Neural cell (in vitro differentiated cells): ENCODE measurements around the gene IL17B. TPM values are rescaled to one million over a fixed set of nuclear protein-coding genes. Genes with fewer than 3 reads are reported as not detected.

Source experiments
- H2AFZ ChIP-seq: fragments of 200-600, 300-800 bp; sonication (generic), shearing (Covaris generic); 2 replicates; pipeline ENCODE4 v1.6.0; 2014; ENCODE audit warnings: low read depth, mild to moderate bottlenecking, antibody characterized with exemption, low read length, moderate library complexity
- H3F3A ChIP-seq: fragments of 200-600 bp; shearing (Covaris generic); 2 replicates; pipeline ENCODE4 v1.6.1; 2016; ENCODE audit warnings: mild to moderate bottlenecking, moderate library complexity, mixed read lengths, antibody characterized with exemption, low read length; ENCODE audit not compliant: insufficient read depth, poor library complexity, severe bottlenecking
- H3K27ac ChIP-seq: fragments of 200-600, 300-800 bp; sonication (generic), shearing (Covaris generic); 2 replicates; pipeline ENCODE4 v1.5.1; 2014; ENCODE audit warnings: mild to moderate bottlenecking, low read length, moderate library complexity
- H3K27me3 ChIP-seq: fragments of 300-800, 200-600 bp; sonication (generic), shearing (Covaris generic); 2 replicates; pipeline ENCODE4 v1.6.0; 2014; ENCODE audit warnings: mild to moderate bottlenecking, low read depth, low read length, moderate library complexity; ENCODE audit not compliant: insufficient read depth
- H3K36me3 ChIP-seq: fragments of 300-800, 200-600 bp; sonication (generic), shearing (Covaris generic); 2 replicates; pipeline ENCODE4 v1.5.1; 2014; ENCODE audit warnings: mild to moderate bottlenecking, antibody characterized with exemption, low read length, moderate library complexity; ENCODE audit not compliant: insufficient read depth
- H3K4me2 ChIP-seq: fragments of 300-800, 200-600 bp; sonication (generic), shearing (Covaris generic); 2 replicates; pipeline ENCODE4 v1.6.0; 2014; ENCODE audit warnings: mild to moderate bottlenecking, low read length
- H3K4me3 ChIP-seq: fragments of 300-800, 200-600 bp; sonication (generic), shearing (Covaris generic); 2 replicates; pipeline ENCODE4 v1.5.1; 2014; ENCODE audit warnings: mild to moderate bottlenecking, low read length, moderate library complexity
- H3K79me2 ChIP-seq: fragments of 200-600 bp; shearing (Covaris generic); replicated peaks from 2 replicates; pipeline ENCODE4 v1.6.0; 2014; ENCODE audit warnings: mild to moderate bottlenecking, low read length, moderate library complexity; ENCODE audit not compliant: insufficient read depth
- H3K9ac ChIP-seq: fragments of 300-800, 200-600 bp; sonication (generic), shearing (Covaris generic); 2 replicates; pipeline ENCODE4 v1.6.1; 2016; ENCODE audit warnings: mild to moderate bottlenecking, low read length, mixed read lengths
- H3K9me2 ChIP-seq: fragments of 200-600 bp; shearing (Covaris generic); 2 replicates; pipeline ENCODE4 v1.6.1; 2016; ENCODE audit warnings: mild to moderate bottlenecking, low read length, mixed read lengths; ENCODE audit not compliant: insufficient read depth
- H3K9me3 ChIP-seq: fragments of 200-600, 300-800 bp; sonication (generic), shearing (Covaris generic); 2 replicates; pipeline ENCODE4 v1.6.1; 2016; ENCODE audit warnings: mild to moderate bottlenecking, mixed run types, low read length, moderate library complexity, mixed read lengths
- H4K20me1 ChIP-seq: fragments of 200-600 bp; shearing (Covaris generic); 2 replicates; pipeline ENCODE4 v1.6.1; 2016; ENCODE audit warnings: mild to moderate bottlenecking, mixed run types; ENCODE audit not compliant: insufficient read depth
- CTCF ChIP-seq: fragments of 450-650 bp; IDR thresholded peaks from 2 replicates; pipeline ENCODE4 v1.5.1; 2014; ENCODE audit warnings: antibody characterized with exemption, mild to moderate bottlenecking, moderate library complexity; ENCODE audit not compliant: poor library complexity, severe bottlenecking
- EP300 ChIP-seq: fragments of 450-650 bp; conservative IDR thresholded peaks from 2 replicates; pipeline ENCODE4 v1.6.1; 2014; ENCODE audit warnings: antibody characterized with exemption, mild to moderate bottlenecking, moderate library complexity; ENCODE audit not compliant: poor library complexity, severe bottlenecking
- EZH2 ChIP-seq: fragments of 200-600, 300-800 bp; shearing (Covaris generic), sonication (generic); IDR thresholded peaks from 2 replicates; pipeline ENCODE4 v1.6.1; 2014; ENCODE audit warnings: antibody characterized with exemption, low read length, borderline replicate concordance, mild to moderate bottlenecking; ENCODE audit not compliant: insufficient read depth, poor library complexity, severe bottlenecking
- MXI1 ChIP-seq: fragments of 450-650 bp; conservative IDR thresholded peaks from 2 replicates; pipeline ENCODE4 v1.6.1; 2014; ENCODE audit warnings: antibody characterized with exemption, mild to moderate bottlenecking; ENCODE audit not compliant: poor library complexity, severe bottlenecking
- POLR2AphosphoS5 ChIP-seq: IDR thresholded peaks from 2 replicates; pipeline ENCODE4 v1.6.1; 2012
- RAD21 ChIP-seq: fragments of 450-650 bp; conservative IDR thresholded peaks from 2 replicates; pipeline ENCODE4 v1.6.1; 2014; ENCODE audit warnings: antibody characterized with exemption, mild to moderate bottlenecking, moderate library complexity
- SMC3 ChIP-seq: fragments of 450-650 bp; conservative IDR thresholded peaks from 2 replicates; pipeline ENCODE4 v1.6.1; 2014; ENCODE audit warnings: antibody characterized with exemption, mild to moderate bottlenecking, moderate library complexity; ENCODE audit not compliant: poor library complexity
- TAF1 ChIP-seq: IDR thresholded peaks from 2 replicates; pipeline ENCODE4 v1.6.1; 2012; ENCODE audit warnings: low read depth
- polyA plus RNA-seq: library from polyadenylated mRNA; depleted of rRNA; stranded (reverse); fragments of >200 nt; gene quantifications from 2 replicates; pipeline ENCODE4 v1.2.3, GENCODE V29; 2014
- TF ChIP-seq, protein P1 (sequence below): IDR thresholded peaks from 2 replicates; pipeline ENCODE4 v1.6.1; 2012; ENCODE audit warnings: borderline replicate concordance

The IL17B gene
- polyA plus RNA-seq, 1 donor from 2014 or later, result not detected

DNA sequence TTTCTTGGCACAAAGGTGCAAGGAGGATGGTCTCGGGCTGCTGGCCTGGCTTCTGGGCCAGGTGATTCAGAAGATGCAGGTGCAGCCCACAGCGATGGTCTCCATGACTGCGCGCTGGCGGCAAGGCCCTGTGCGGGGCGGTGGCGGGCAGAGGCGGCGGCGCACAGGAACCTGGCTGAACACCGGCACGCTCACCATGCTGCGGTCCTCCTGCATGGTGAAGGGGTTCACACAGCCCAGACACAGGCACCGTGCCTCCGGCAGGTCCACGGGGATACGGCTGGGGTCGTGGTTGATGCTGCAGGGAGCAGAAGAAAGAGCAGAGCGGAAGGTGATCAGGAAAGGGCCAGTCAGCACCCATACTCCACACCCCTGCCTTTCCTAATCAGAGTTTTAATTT, 4.8 kb downstream of the IL17B start:
- no peaks in the 10 kb centered on the region for H3K27me3 ChIP-seq
- H3K27ac ChIP-seq, result no peak overlapping the region
- no peak overlapping the region for H3K4me3 ChIP-seq
- no peaks in the 10 kb centered on the region for H4K20me1 ChIP-seq
- no peaks in the 10 kb centered on the region for H3K79me2 ChIP-seq
- H2AFZ ChIP-seq, result no peak overlapping the region
- no peaks in the 10 kb centered on the region for H3K9me2 ChIP-seq
- no peaks in the 10 kb centered on the region for H3K9me3 ChIP-seq
- no peak overlapping the region for H3K4me2 ChIP-seq
- TF ChIP-seq CTCF (no peak), EZH2 (no peak), POLR2AphosphoS5 (no peak), MXI1 (no peak), TAF1 (no peak), RAD21 (no peak), SMC3 (no peak), EP300 (no peak)
- TF ChIP-seq, protein P1, sequence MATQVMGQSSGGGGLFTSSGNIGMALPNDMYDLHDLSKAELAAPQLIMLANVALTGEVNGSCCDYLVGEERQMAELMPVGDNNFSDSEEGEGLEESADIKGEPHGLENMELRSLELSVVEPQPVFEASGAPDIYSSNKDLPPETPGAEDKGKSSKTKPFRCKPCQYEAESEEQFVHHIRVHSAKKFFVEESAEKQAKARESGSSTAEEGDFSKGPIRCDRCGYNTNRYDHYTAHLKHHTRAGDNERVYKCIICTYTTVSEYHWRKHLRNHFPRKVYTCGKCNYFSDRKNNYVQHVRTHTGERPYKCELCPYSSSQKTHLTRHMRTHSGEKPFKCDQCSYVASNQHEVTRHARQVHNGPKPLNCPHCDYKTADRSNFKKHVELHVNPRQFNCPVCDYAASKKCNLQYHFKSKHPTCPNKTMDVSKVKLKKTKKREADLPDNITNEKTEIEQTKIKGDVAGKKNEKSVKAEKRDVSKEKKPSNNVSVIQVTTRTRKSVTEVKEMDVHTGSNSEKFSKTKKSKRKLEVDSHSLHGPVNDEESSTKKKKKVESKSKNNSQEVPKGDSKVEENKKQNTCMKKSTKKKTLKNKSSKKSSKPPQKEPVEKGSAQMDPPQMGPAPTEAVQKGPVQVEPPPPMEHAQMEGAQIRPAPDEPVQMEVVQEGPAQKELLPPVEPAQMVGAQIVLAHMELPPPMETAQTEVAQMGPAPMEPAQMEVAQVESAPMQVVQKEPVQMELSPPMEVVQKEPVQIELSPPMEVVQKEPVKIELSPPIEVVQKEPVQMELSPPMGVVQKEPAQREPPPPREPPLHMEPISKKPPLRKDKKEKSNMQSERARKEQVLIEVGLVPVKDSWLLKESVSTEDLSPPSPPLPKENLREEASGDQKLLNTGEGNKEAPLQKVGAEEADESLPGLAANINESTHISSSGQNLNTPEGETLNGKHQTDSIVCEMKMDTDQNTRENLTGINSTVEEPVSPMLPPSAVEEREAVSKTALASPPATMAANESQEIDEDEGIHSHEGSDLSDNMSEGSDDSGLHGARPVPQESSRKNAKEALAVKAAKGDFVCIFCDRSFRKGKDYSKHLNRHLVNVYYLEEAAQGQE, result no peak
- no peak overlapping the region for H3K9ac ChIP-seq
- no peaks in the 10 kb centered on the region for H3F3A ChIP-seq
- no peaks in the 10 kb centered on the region for H3K36me3 ChIP-seq

- H3K9ac ChIP-seq, result no peak overlapping the region
- no peaks in the 10 kb centered on the region for H3K9me2 ChIP-seq
- no peaks in the 10 kb centered on the region for H3K36me3 ChIP-seq
- no peak overlapping the region for H3K27ac ChIP-seq
- H3K27me3 ChIP-seq, result no peaks in the 10 kb centered on the region
- no peaks in the 10 kb centered on the region for H3F3A ChIP-seq
- H2AFZ ChIP-seq, result no peak overlapping the region
- H3K79me2 ChIP-seq, result no peaks in the 10 kb centered on the region
- no peak overlapping the region for H3K4me2 ChIP-seq
- H3K9me3 ChIP-seq, result no peaks in the 10 kb centered on the region
- TF ChIP-seq MXI1 (no peak), POLR2AphosphoS5 (no peak), SMC3 (no peak), CTCF (no peak), TAF1 (no peak)
- no peaks in the 10 kb centered on the region for H4K20me1 ChIP-seq
- no peak overlapping the region for H3K4me3 ChIP-seq
Measured at GRCh38 chr5:149372932-149373331, 6.2 kb downstream of the IL17B start.
